LNCaP clone FGC (cell line): ENCODE results near the gene FSHR.

Experiments
- DNase-seq: peaks from one replicate; pipeline ENCODE4 v3.0.0-alpha.2; 2011; ENCODE audit warnings: low read depth
- H3K4me3 ChIP-seq: 2 replicates; pipeline ENCODE4 v1.5.1; 2011; ENCODE audit warnings: mild to moderate bottlenecking, low read depth, low read length, control low read depth
- CTCF ChIP-seq: IDR thresholded peaks from 2 replicates; pipeline ENCODE4 v1.5.1; 2012; ENCODE audit warnings: mild to moderate bottlenecking; ENCODE audit not compliant: control insufficient read depth, insufficient read depth; ENCODE audit errors: extremely low read depth

Gene FSHR

GRCh38 chr2:48914477-48915089 is 239.7 kb downstream of the FSHR start:
- no peak overlapping the region for H3K4me3 ChIP-seq
- no peak for TF ChIP-seq CTCF

More at GRCh38 chr2:48914477-48915089, 239.7 kb downstream of the FSHR start:
- DNase-seq = no peak
